Prostate gland (tissue), 2 donors: ENCODE measurements around the gene GRPEL2.

Source experiments
- CTCF ChIP-seq, 4 experiments: fragments of 200-600 bp in 2 of 4; fragments of 450-650 bp in 2 of 4; sonication (generic) in 2 of 4; IDR thresholded peaks; 1 replicate in 3 of 4; 2 replicates in 1 of 4; pipeline ENCODE4 v1.5.1; 2016 to 2019; ENCODE audit warnings: antibody characterized with exemption in 4 of 4, mild to moderate bottlenecking in 2 of 4, moderate library complexity in 2 of 4
- POLR2AphosphoS5 ChIP-seq: sonication (generic); formaldehyde crosslinking; IDR thresholded peaks from one replicate; pipeline ENCODE4 v1.6.1; 2017; ENCODE audit warnings: antibody characterized with exemption

- TF ChIP-seq POLR2AphosphoS5 (no peak), CTCF (IDR thresholded peaks at IDR 0.05) (no peak)
Measured at GRCh38 chr5:149325166-149325735, 20.0 kb upstream of the GRPEL2 start.
